Measurements from ENCODE around the gene PLVAP. TPM values are rescaled to one million over a fixed set of nuclear protein-coding genes. Genes with fewer than 3 reads are reported as not detected.

The PLVAP gene
- total RNA-seq, 1 donor from 2014 or later = not detected

DNA sequence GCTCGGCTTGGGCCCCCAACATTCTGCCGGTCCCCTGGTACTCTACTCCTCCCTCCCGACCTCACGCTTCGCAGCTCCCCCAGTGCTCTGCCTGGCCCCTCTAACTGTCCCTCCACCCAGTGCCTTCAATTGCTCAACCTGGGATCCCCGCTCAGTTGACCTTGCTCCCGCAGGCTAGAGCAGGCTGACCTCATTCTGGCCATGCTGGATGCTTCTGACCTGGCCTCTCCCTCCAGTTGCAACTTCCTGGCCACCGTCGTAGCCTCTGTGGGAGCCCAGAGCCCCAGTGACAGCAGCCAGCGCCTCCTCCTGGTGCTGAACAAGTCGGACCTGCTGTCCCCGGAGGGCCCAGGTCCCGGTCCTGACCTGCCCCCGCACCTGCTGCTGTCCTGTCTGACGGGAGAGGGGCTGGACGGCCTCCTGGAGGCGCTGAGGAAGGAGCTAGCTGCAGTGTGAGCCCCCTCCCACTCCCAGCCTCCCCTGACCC lies 36.2 kb downstream of the PLVAP start:
- no peaks in the 10 kb centered on the region for H3K27me3 ChIP-seq (ENCODE audit: control insufficient read depth, insufficient read depth, low read length)
- H3K36me3 ChIP-seq (ENCODE audit: control insufficient read depth, insufficient read depth, low read length) = peaks cover 8% of the 10 kb centered on the region
- FAIRE-seq (no peak), DNase-seq (ENCODE audit: low read depth) (no peak)
- TF ChIP-seq, protein P1, sequence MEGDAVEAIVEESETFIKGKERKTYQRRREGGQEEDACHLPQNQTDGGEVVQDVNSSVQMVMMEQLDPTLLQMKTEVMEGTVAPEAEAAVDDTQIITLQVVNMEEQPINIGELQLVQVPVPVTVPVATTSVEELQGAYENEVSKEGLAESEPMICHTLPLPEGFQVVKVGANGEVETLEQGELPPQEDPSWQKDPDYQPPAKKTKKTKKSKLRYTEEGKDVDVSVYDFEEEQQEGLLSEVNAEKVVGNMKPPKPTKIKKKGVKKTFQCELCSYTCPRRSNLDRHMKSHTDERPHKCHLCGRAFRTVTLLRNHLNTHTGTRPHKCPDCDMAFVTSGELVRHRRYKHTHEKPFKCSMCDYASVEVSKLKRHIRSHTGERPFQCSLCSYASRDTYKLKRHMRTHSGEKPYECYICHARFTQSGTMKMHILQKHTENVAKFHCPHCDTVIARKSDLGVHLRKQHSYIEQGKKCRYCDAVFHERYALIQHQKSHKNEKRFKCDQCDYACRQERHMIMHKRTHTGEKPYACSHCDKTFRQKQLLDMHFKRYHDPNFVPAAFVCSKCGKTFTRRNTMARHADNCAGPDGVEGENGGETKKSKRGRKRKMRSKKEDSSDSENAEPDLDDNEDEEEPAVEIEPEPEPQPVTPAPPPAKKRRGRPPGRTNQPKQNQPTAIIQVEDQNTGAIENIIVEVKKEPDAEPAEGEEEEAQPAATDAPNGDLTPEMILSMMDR (IDR thresholded peaks at IDR 0.05; ENCODE audit: insufficient read depth, low read length, severe bottlenecking) = no peak
- H3K4me3 ChIP-seq (ENCODE audit: low read depth, low read length) = no peak overlapping the region

DNA sequence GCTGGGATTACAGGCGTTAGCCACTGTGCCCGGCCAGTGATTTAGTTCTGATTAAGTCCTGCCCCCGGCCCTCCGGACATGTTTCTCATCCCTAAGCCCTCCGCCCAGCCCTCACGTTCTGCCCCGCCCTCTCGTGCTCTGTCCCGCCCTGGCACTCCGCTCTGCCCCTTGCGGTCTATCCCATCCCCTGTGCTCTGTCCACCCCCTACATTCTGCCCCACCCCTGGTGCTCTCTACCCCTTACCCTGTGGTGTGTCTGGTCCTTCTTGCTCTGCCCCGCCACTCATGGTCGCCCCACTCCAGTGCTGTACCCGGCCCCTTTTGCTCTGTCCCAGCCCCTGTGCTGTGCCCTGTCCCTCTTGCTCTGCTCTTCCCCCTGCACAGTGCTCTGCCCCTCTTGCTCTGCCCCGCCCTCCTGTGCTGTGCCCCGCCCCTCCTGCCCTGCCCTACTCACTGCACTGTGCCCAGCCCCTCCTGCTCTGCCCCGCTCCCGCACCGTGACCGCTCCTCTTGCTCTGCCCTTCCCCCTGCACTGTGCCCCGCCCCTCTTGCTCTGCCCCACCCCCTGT lies 36.8 kb downstream of the PLVAP start:
- Histone ChIP-seq H3K27me3 (ENCODE audit: control insufficient read depth, insufficient read depth, low read length) (no peaks in the 10 kb centered on the region), H3K36me3 (ENCODE audit: control insufficient read depth, insufficient read depth, low read length) (peaks cover 8% of the 10 kb centered on the region), H3K4me3 (ENCODE audit: low read depth, low read length) (no peak overlapping the region)
- TF ChIP-seq, protein P1 (IDR thresholded peaks at IDR 0.05; ENCODE audit: insufficient read depth, low read length, severe bottlenecking) = no peak
- FAIRE-seq = no peak
- DNase-seq (ENCODE audit: low read depth) = no peak

DNA sequence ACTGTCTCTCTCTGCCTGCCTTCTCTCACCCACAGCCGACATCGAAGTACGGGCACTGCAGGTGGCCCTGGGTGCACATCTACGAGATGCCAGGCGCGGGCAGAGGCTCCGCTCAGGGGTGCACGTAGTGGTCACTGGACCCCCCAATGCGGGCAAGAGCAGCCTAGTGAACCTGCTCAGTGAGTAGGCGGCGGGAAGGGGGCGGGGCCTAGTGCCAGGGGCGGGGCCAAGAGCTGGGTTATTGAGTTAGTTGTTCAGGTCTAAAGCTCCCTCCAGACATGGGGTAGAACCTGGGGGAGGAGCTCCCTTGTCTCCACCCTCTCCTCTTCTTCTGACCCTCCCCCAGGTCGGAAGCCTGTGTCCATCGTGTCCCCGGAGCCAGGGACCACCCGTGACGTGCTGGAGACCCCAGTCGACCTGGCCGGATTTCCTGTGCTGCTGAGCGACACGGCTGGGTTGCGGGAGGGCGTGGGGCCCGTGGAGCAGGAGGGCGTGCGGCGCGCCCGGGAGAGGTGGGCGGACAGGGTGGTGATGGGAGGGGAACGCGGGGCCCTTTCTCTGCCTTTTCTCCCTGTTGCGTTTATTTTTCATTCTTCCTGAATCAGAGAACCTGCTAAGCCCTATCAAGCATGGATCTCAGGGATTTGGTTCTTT lies 37.9 kb downstream of the PLVAP start:
- TF ChIP-seq, protein P1 (IDR thresholded peaks at IDR 0.05; ENCODE audit: insufficient read depth, low read length, severe bottlenecking) = no peak
- FAIRE-seq (no peak), DNase-seq (ENCODE audit: low read depth) (no peak)
- Histone ChIP-seq H3K27me3 (ENCODE audit: control insufficient read depth, insufficient read depth, low read length) (no peaks in the 10 kb centered on the region), H3K36me3 (ENCODE audit: control insufficient read depth, insufficient read depth, low read length) (peaks cover 8% of the 10 kb centered on the region), H3K4me3 (ENCODE audit: low read depth, low read length) (no peak overlapping the region)

DNA sequence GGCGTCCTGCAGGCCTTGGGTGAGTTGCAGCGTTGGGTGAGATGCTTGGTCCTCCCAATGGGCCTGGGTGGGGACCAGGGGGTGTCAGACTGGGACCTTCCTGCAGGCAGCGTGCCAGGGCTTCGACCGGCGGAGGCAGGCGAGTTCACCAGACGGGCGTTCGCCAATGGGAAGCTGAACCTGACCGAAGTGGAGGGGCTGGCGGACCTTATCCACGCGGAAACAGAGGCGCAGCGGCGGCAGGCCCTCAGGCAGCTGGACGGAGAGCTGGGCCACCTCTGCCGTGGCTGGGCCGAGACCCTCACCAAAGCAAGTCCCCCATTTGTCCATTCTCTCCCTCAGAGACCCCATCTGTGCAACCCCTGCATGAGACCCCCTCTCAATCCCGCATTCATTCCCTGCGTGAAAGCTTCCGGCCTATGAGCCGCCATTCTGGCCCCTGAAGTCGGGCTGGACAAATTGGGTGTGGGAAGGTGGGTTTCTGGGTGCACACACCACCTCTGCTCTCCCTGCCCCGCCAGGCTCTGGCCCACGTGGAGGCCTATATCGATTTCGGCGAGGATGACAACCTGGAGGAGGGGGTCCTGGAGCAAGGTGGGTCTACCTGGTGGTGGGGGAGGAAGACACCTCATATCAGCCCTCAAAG lies 38.6 kb downstream of the PLVAP start:
- FAIRE-seq (no peak), DNase-seq (ENCODE audit: low read depth) (no peak)
- H3K36me3 ChIP-seq (ENCODE audit: control insufficient read depth, insufficient read depth, low read length) = peaks cover 8% of the 10 kb centered on the region
- peak overlapping the region; percentile 56 for H3K4me3 ChIP-seq (ENCODE audit: low read depth, low read length)
- TF ChIP-seq, protein P1 (IDR thresholded peaks at IDR 0.05; ENCODE audit: insufficient read depth, low read length, severe bottlenecking) = no peak
- no peaks in the 10 kb centered on the region for H3K27me3 ChIP-seq (ENCODE audit: control insufficient read depth, insufficient read depth, low read length)

DNA sequence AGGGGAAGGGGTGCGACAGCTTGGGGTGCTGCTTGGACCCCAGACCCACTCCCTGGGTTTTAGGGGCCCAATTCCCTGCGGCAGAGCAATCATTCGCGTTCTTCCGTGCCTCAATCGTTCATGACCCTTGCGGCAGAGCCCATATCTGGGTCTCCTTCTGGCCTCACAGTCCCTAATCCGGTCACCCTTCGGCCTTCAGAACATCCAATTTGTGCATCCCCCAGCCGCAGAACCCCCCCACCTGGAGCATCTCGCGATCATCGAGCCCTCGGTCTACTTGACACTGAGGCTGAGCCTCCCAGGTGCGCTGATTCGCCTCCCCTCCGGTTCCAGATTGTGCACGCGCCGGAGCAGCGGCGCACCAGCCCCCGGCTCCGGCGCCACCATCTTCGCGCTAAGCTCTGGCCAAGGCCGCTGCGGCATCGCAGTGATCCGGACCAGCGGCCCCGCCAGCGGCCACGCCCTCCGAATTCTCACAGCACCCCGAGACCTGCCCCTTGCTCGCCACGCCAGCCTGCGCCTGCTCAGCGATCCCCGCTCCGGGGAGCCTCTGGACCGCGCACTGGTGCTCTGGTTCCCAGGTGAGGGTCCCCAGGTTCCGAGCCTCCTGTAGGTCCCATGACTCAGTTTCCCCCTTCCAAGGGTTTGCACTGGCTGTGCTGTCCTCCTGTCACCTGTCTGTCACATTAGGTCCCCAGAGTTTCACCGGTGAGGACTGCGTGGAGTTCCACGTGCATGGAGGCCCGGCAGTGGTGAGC lies 39.3 kb downstream of the PLVAP start:
- H3K36me3 ChIP-seq (ENCODE audit: control insufficient read depth, insufficient read depth, low read length) = peaks cover 8% of the 10 kb centered on the region
- H3K27me3 ChIP-seq (ENCODE audit: control insufficient read depth, insufficient read depth, low read length) = no peaks in the 10 kb centered on the region
- peak; percentile 4 for DNase-seq (ENCODE audit: low read depth)
- no peak for FAIRE-seq
- peak overlapping the region; percentile 56 for H3K4me3 ChIP-seq (ENCODE audit: low read depth, low read length)
- TF ChIP-seq, protein P1 (IDR thresholded peaks at IDR 0.05; ENCODE audit: insufficient read depth, low read length, severe bottlenecking) = no peak

Measured in bronchial epithelial cell (primary cell).